GM12892 (cell line): ENCODE results near the gene ZNF578.

Source experiments
- POLR2A ChIP-seq: IDR thresholded peaks from 2 replicates; pipeline ENCODE4 v1.6.1; 2011; ENCODE audit warnings: low read depth, low read length, control low read depth
- POLR2AphosphoS5 ChIP-seq: IDR thresholded peaks from 2 replicates; pipeline ENCODE4 v1.6.1; 2011; ENCODE audit warnings: low read depth, low read length, control low read depth
- TAF1 ChIP-seq: IDR thresholded peaks from 2 replicates; pipeline ENCODE4 v1.6.1; 2011; ENCODE audit warnings: low read depth, mild to moderate bottlenecking, control low read depth, low read length, borderline replicate concordance

DNA sequence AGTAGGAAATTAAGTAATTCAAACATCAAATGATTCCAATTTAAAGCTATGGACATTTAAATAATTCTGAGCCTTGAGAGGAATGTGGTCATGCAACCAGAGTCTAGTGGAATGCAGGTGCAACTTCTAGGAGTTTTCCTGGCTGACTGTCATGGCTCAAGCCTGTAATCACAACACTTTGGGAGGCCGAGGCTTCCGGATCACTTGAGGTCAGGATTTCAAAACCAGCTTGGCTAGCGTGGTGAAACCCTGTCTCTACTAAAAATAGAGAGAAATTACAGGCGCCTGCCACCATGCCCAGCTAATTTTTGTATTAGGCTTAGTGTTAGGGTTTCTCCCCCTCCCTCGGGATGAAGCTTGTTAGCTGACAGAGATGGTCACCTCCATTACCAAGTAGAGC is 80.5 kb downstream of the ZNF578 start:
- no peak for TF ChIP-seq POLR2AphosphoS5
- TF ChIP-seq TAF1 = no peak
- TF ChIP-seq POLR2A = no peak
